ENCODE data around the gene PFKFB1.

The PFKFB1 gene

GRCh38 chrX:54922547-54922946 lies 71.4 kb downstream of the PFKFB1 start:
- DNase-seq (ENCODE audit: low read depth, low spot score), result no peak

DNA sequence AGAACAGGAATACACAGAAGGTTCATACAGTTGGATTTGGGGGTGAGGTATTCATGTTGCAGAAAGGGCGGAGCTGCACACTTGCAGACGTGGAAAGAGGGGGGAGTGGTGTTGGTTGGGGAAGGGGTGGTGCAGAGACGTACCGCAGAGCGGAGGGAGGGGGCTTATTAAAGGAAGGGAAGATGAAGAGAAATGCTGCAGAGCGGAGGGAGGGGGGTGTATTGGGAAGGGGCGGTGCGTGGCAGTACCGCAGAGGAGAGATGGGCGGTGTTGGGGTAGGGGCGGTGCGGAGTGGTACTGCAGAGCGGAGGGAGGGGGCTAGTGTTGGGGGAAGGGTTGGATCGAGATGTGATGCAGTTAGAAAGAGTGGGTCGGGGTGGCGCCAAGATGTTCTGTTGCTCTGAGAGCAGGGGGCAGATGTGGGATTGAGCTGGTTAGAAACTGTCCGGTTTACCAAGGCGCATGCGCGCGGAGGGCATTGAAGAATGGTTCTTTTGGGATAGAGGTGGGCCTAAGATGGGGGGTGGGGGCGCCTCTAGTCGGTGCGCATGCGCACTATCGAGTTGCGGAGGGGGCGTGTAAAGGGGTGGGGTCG lies 72.5 kb downstream of the PFKFB1 start:
- DNase-seq (ENCODE audit: low read depth, low spot score), result peak; percentile 84

- DNase-seq (ENCODE audit: low read depth, low spot score), result peak; percentile 42
Measured at GRCh38 chrX:54920610-54921426, 73.2 kb downstream of the PFKFB1 start, which contains the start of gene TRO. Gene TRO, plus strand, starts transcription at chrX:54920824. Its CDS starts 1,423 bp downstream, at chrX:54922247.

- DNase-seq (ENCODE audit: low read depth, low spot score), result no peak
Measured at GRCh38 chrX:54909941-54910340, 84.0 kb downstream of the PFKFB1 start.

DNA sequence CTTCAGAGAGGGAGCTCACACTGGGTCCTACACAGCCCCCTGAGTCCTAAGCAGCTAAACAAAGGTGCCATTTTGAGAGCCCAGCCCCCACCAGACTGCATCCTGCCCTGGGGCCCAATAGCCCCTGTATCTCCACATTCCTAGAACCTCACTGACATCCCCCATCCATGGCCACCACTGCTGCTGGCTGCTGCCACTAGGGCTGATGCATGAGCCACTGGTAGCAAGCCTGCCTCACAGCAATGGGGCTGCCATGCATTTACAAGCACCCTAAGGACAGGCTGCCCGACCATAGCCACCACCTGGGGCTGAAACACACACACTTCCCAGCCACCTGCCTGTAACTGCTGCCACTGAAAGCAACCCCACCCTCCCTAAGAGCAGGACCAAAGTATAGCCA lies 99.8 kb downstream of the PFKFB1 start:
- no peak for DNase-seq (ENCODE audit: low read depth, low spot score)

DNA sequence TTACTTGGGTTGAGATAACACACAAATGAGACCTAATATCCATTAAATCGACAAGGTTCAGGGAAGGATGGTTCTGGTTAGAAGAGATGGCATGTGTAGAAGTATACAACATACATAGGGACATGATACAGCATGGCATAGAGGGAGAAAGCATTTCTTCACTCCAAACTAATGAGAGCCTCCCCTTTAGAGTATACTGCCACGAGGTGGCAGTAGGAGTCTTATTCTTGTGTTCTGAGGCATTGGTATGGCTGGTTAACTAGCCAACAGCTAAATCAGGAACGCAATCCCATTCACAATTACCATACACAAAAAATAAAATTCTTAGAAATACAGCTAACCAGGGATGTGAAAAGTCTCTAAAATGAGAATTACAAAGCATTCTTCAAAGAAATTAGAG lies 102.4 kb downstream of the PFKFB1 start:
- DNase-seq (ENCODE audit: low read depth, low spot score), result peak; percentile 37

DNA sequence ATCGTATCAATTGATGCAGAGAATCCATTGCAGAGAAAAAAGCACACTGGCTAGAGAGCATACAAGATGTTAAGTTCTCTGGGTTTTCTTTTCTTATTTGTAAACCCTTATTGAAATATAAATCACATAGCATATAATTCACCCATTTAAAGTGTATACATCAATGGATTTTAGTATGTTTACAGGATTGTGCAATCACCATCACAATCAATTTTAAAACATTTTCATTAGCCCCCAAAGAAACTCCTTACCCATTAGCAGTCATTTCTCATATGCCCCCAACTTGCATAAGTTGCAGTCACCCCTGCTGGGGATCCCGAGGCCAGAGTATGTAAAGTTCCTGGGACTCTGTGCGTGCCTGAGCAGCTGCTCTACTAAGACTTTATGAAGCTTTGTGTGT lies 108.2 kb downstream of the PFKFB1 start:
- DNase-seq (ENCODE audit: low read depth, low spot score), result no peak

Data from astrocyte of the hippocampus (primary cell).